22Rv1 (cell line): Measurements from ENCODE around the gene FOXN1.

Experiments
- ZFX ChIP-seq: fragments of 450-650 bp; IDR thresholded peaks from 2 replicates; pipeline ENCODE4 v1.6.1; 2017; ENCODE audit warnings: antibody characterized with exemption, borderline replicate concordance
- TF ChIP-seq, protein P1 (sequence below): fragments of 450-650 bp; IDR thresholded peaks from 2 replicates; pipeline ENCODE4 v1.5.1; 2017; ENCODE audit warnings: mild to moderate bottlenecking

DNA sequence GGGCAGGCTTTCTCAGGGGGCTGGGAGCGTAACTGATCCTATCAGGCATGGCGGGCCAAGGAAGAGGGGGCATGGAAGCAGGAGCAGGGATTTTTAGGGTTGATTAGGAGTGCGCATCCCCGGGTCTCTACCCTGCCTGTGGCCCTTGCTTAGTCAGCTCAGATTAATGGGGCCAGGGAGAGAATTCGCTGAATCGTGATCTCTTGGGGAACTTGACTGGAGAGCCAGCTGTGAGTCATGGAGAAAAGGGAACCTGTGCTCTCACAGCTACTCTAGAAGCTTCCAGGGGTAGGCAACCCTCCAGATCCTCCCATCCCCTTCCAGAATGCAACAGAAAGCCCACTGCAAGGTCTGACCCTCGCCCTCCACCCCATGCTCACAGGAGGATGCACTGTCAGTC lies 3.6 kb downstream of the FOXN1 start:
- TF ChIP-seq, protein P1, sequence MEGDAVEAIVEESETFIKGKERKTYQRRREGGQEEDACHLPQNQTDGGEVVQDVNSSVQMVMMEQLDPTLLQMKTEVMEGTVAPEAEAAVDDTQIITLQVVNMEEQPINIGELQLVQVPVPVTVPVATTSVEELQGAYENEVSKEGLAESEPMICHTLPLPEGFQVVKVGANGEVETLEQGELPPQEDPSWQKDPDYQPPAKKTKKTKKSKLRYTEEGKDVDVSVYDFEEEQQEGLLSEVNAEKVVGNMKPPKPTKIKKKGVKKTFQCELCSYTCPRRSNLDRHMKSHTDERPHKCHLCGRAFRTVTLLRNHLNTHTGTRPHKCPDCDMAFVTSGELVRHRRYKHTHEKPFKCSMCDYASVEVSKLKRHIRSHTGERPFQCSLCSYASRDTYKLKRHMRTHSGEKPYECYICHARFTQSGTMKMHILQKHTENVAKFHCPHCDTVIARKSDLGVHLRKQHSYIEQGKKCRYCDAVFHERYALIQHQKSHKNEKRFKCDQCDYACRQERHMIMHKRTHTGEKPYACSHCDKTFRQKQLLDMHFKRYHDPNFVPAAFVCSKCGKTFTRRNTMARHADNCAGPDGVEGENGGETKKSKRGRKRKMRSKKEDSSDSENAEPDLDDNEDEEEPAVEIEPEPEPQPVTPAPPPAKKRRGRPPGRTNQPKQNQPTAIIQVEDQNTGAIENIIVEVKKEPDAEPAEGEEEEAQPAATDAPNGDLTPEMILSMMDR, result no peak
- TF ChIP-seq ZFX, result no peak
